ENCODE measurements around the gene ELMO1. TPM values are rescaled to one million over a fixed set of nuclear protein-coding genes. Genes with fewer than 3 reads are reported as not detected.
"Not testable (repeated sequence)": the region's sequence is repeated elsewhere in the genome, so short reads cannot be mapped to it uniquely, and the experiment has no call there.

ELMO1 gene
- total RNA-seq, 4 donors from 2014 or later: 31.1 to 42.9 (median 38.7) TPM

DNA sequence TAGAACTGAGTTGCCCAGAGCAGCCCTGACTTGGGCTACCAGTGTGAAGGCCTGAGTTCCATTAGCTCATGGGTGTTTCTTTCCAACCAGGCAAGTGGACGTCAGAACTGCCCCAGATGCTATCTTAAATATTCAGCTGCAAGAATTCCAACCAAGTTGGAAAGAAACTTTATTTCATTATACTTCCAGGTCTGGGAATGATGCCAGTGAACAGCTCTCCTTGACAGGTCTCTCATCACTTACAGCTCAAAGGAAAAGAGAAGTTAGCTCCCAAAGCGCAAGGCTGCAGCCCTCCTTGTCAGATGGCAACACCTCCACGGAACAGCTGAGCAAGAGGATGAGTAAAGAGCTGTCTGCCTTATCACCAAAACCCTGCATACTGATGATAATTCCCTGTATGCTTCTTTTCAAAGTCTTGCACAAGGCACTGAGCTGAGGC is 468.8 kb downstream of the ELMO1 start:
- Histone ChIP-seq H3K27ac (replicated peaks in 1 of 4) (peak overlapping the region; percentile 66 to 85 (median 77)), H3K27me3 (no peaks in the 10 kb centered on the region), H3K36me3 (no peaks in the 10 kb centered on the region), H3K4me3 (no peak overlapping the region), H3K4me1 (peaks cover 5 to 55% (median 46%) of the 10 kb centered on the region in 4 donors), H3K9me3 (no peaks in the 10 kb centered on the region)
- DNase-seq (ENCODE audit: extremely low spot score): no peak
- intact Hi-C loops (cut with DNase I): loop anchor here (5.0 kb wide), 1 partner anchor 52 kb away; no protein-coding TSS in a partner anchor
- WGBS: 52% methylated on average over 3 of the region's 3 CpGs
- TF ChIP-seq POLR2A (IDR thresholded peaks at IDR 0.05; ENCODE audit: low read depth) (no peak), EP300 (IDR thresholded peaks at IDR 0.05) (no peak), POLR2AphosphoS5 (IDR thresholded peaks at IDR 0.05) (peak; percentile 32 to 47), CTCF (IDR thresholded peaks at IDR 0.05) (no peak)

DNA sequence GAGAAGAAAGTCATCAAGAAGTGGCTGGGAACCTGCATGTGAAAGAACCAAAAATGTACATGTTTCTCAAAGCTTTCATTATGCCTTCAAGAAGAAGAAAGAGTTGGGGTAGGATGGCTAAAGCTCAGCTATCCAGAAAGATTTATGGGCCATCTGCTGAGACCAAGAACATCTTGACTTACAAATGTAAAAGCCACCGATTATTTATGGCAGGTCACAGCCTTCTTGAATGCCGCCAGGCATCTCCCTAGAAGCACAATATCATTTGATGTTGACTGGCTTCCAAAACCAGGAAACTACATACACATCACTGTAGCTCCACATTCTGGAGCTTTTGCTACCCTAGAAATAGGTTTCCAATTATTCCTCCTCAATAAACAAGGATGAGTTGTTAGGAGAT is 470.2 kb downstream of the ELMO1 start:
- Histone ChIP-seq H3K27me3 (no peaks in the 10 kb centered on the region), H3K4me3 (no peak overlapping the region), H3K36me3 (peaks cover 0 to 6% (median 1%) of the 10 kb centered on the region in 4 donors), H3K9me3 (no peaks in the 10 kb centered on the region), H3K27ac (replicated peaks in 1 of 4) (peak overlapping the region in 3 of 4 donors; percentile 66 to 85 (median 78)), H3K4me1 (peaks cover 0 to 42% (median 32%) of the 10 kb centered on the region in 4 donors)
- intact Hi-C loops (cut with DNase I): no loop called here
- no peak for DNase-seq (ENCODE audit: extremely low spot score)
- WGBS: 65% methylated on average over 2 of the region's 2 CpGs
- TF ChIP-seq POLR2A (IDR thresholded peaks at IDR 0.05; ENCODE audit: low read depth) (no peak), EP300 (IDR thresholded peaks at IDR 0.05) (no peak), CTCF (IDR thresholded peaks at IDR 0.05) (no peak), POLR2AphosphoS5 (IDR thresholded peaks at IDR 0.05) (no peak)

GRCh38 chr7:36977878-36978277 is 470.8 kb downstream of the ELMO1 start:
- peak overlapping the region in 1 of 4 donors; percentile 85 for H3K27ac ChIP-seq (replicated peaks in 1 of 4)
- no peak for DNase-seq (ENCODE audit: extremely low spot score)
- H3K9me3 ChIP-seq: no peaks in the 10 kb centered on the region
- TF ChIP-seq CTCF (IDR thresholded peaks at IDR 0.05) (no peak), POLR2AphosphoS5 (IDR thresholded peaks at IDR 0.05) (no peak), EP300 (IDR thresholded peaks at IDR 0.05) (no peak), POLR2A (IDR thresholded peaks at IDR 0.05; ENCODE audit: low read depth) (no peak)
- H3K36me3 ChIP-seq: peaks cover 0 to 6% (median 1%) of the 10 kb centered on the region in 4 donors
- H3K4me1 ChIP-seq: peaks cover 0 to 37% (median 30%) of the 10 kb centered on the region in 4 donors
- no peak overlapping the region for H3K4me3 ChIP-seq
- intact Hi-C loops (cut with DNase I): no loop called here
- H3K27me3 ChIP-seq: no peaks in the 10 kb centered on the region

DNA sequence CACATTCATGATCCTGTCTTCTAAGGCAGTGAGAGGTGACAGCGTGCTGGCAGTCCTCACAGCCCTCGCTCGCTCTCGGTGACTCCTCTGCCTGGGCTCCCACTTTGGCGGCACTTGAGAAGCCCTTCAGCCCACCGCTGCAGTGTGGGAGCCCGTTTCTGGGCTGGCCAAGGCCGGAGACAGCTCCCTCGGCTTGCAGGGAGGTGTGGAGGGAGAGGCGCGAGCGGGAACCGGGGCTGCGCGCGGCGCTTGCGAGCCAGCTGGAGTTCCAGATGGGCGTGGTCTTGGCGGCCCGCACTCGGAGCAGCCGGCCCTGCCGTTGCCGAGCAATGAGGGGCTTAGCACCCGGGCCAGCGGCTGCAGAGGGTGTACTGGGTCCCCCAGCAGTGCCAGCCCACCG is 475.1 kb downstream of the ELMO1 start:
- DNase-seq (ENCODE audit: extremely low spot score); H3K27me3 ChIP-seq; H3K36me3 ChIP-seq; H3K9me3 ChIP-seq; H3K27ac ChIP-seq (replicated peaks in 1 of 4); intact Hi-C loops (cut with DNase I); H3K4me3 ChIP-seq: not testable (repeated sequence)
- 98% methylated on average over 22 of the region's 28 CpGs for WGBS
- H3K4me1 ChIP-seq: peaks cover 0 to 22% (median 19%) of the 10 kb centered on the region in 4 donors

- Histone ChIP-seq H3K4me1 (peaks cover 1 to 33% (median 29%) of the 10 kb centered on the region in 4 donors), H3K27ac (replicated peaks in 1 of 4) (peak overlapping the region in 1 of 4 donors; percentile 23), H3K36me3 (peaks cover 0 to 6% (median 1%) of the 10 kb centered on the region in 4 donors), H3K4me3 (no peak overlapping the region), H3K27me3 (no peaks in the 10 kb centered on the region), H3K9me3 (no peaks in the 10 kb centered on the region)
- WGBS: 62% methylated on average over 5 of the region's 5 CpGs
- intact Hi-C loops (cut with DNase I): no loop called here
- no peak for TF ChIP-seq POLR2A (IDR thresholded peaks at IDR 0.05; ENCODE audit: low read depth)
- TF ChIP-seq EP300 (IDR thresholded peaks at IDR 0.05): no peak
- TF ChIP-seq POLR2AphosphoS5 (IDR thresholded peaks at IDR 0.05): no peak
- TF ChIP-seq CTCF (IDR thresholded peaks at IDR 0.05): no peak
- DNase-seq (ENCODE audit: extremely low spot score): no peak
These were observed 476.5 kb downstream of the ELMO1 start for GRCh38 chr7:36972140-36972518.
